ENCODE data around the gene PAX8.
A peak's percentile ranks its signal among the peaks of the same experiment; 100 is the strongest.
"Not testable (repeated sequence)": the region's sequence is repeated elsewhere in the genome, so short reads cannot be mapped to it uniquely, and the experiment has no call there.

PAX8 gene

GRCh38 chr2:113238871-113239839, 39.6 kb downstream of the PAX8 start:
- no peaks in the 10 kb centered on the region; the same call in 1 of the 2 replicates for H4K20me1 ChIP-seq (ENCODE audit: low read depth, low read length)
- no peak overlapping the region for H3K4me3 ChIP-seq (ENCODE audit: insufficient read depth, low read length, poor library complexity, severe bottlenecking)
- no peaks in the 10 kb centered on the region for H3F3A ChIP-seq (ENCODE audit: insufficient read depth)
- peaks cover 4% of the 10 kb centered on the region; the same call in 1 of the 2 replicates for H3K36me3 ChIP-seq (ENCODE audit: low read length)
- no peak overlapping the region for H3K27ac ChIP-seq (ENCODE audit: low read depth, low read length)
- TF ChIP-seq EZH2phosphoT487 (conservative IDR thresholded peaks at IDR 0.05; ENCODE audit: low read length) (no peak), CTCF (IDR thresholded peaks at IDR 0.05; ENCODE audit: insufficient read depth, low read length, poor library complexity, severe bottlenecking) (no peak)
- no peak overlapping the region for H2AFZ ChIP-seq (ENCODE audit: low read depth, low read length, severe bottlenecking)
- no peak overlapping the region for H3K4me2 ChIP-seq (ENCODE audit: low read depth, low read length, poor library complexity, severe bottlenecking)
- H3K27me3 ChIP-seq (ENCODE audit: low read length) = no peaks in the 10 kb centered on the region
- no peak overlapping the region for H3K9ac ChIP-seq (ENCODE audit: low read length)
- H3K9me2 ChIP-seq (replicated peaks; ENCODE audit: insufficient read depth, low read length) = no peaks in the 10 kb centered on the region
- peaks cover 13% of the 10 kb centered on the region; the same call in 1 of the 2 replicates for H3K79me2 ChIP-seq (ENCODE audit: insufficient read depth, low read length)
- H3K9me3 ChIP-seq (ENCODE audit: insufficient read depth, low read length) = no peaks in the 10 kb centered on the region

GRCh38 chr2:113237604-113238160, 41.0 kb downstream of the PAX8 start:
- peaks cover 13% of the 10 kb centered on the region; the same call in 1 of the 2 replicates for H3K79me2 ChIP-seq (ENCODE audit: insufficient read depth, low read length)
- H2AFZ ChIP-seq (ENCODE audit: low read depth, low read length, severe bottlenecking) = no peak overlapping the region
- H3K27ac ChIP-seq (ENCODE audit: low read depth, low read length) = no peak overlapping the region
- no peak overlapping the region for H3K4me2 ChIP-seq (ENCODE audit: low read depth, low read length, poor library complexity, severe bottlenecking)
- H3K9me3 ChIP-seq (ENCODE audit: insufficient read depth, low read length) = no peaks in the 10 kb centered on the region
- H4K20me1 ChIP-seq (ENCODE audit: low read depth, low read length) = no peaks in the 10 kb centered on the region; the same call in 1 of the 2 replicates
- H3K9ac ChIP-seq (ENCODE audit: low read length) = no peak overlapping the region
- TF ChIP-seq CTCF (IDR thresholded peaks at IDR 0.05; ENCODE audit: insufficient read depth, low read length, poor library complexity, severe bottlenecking) (no peak), EZH2phosphoT487 (conservative IDR thresholded peaks at IDR 0.05; ENCODE audit: low read length) (no peak)
- no peaks in the 10 kb centered on the region for H3K27me3 ChIP-seq (ENCODE audit: low read length)
- H3K36me3 ChIP-seq (ENCODE audit: low read length) = peaks cover 4% of the 10 kb centered on the region; the same call in 1 of the 2 replicates
- no peaks in the 10 kb centered on the region for H3K9me2 ChIP-seq (replicated peaks; ENCODE audit: insufficient read depth, low read length)
- H3K4me3 ChIP-seq (ENCODE audit: insufficient read depth, low read length, poor library complexity, severe bottlenecking) = no peak overlapping the region
- no peaks in the 10 kb centered on the region for H3F3A ChIP-seq (ENCODE audit: insufficient read depth)

- Histone ChIP-seq H3K36me3 (ENCODE audit: low read length) (peaks cover 4% of the 10 kb centered on the region; the same call in 1 of the 2 replicates), H2AFZ (ENCODE audit: low read depth, low read length, severe bottlenecking) (no peak overlapping the region), H3K27ac (ENCODE audit: low read depth, low read length) (no peak overlapping the region), H3K9me3 (ENCODE audit: insufficient read depth, low read length) (no peaks in the 10 kb centered on the region), H3K4me3 (ENCODE audit: insufficient read depth, low read length, poor library complexity, severe bottlenecking) (peak overlapping the region; percentile 54), H3K79me2 (ENCODE audit: insufficient read depth, low read length) (peaks cover 13% of the 10 kb centered on the region; the same call in 1 of the 2 replicates), H3K9me2 (replicated peaks; ENCODE audit: insufficient read depth, low read length) (no peaks in the 10 kb centered on the region), H3K9ac (ENCODE audit: low read length) (peak overlapping the region; percentile 70), H3F3A (ENCODE audit: insufficient read depth) (no peaks in the 10 kb centered on the region), H3K4me2 (ENCODE audit: low read depth, low read length, poor library complexity, severe bottlenecking) (peak overlapping the region; percentile 54), H4K20me1 (ENCODE audit: low read depth, low read length) (no peaks in the 10 kb centered on the region; the same call in 1 of the 2 replicates), H3K27me3 (ENCODE audit: low read length) (no peaks in the 10 kb centered on the region)
- TF ChIP-seq CTCF (IDR thresholded peaks at IDR 0.05; ENCODE audit: insufficient read depth, low read length, poor library complexity, severe bottlenecking) (no peak), EZH2phosphoT487 (conservative IDR thresholded peaks at IDR 0.05; ENCODE audit: low read length) (no peak)
These were observed 42.2 kb downstream of the PAX8 start for GRCh38 chr2:113236367-113237159.

DNA sequence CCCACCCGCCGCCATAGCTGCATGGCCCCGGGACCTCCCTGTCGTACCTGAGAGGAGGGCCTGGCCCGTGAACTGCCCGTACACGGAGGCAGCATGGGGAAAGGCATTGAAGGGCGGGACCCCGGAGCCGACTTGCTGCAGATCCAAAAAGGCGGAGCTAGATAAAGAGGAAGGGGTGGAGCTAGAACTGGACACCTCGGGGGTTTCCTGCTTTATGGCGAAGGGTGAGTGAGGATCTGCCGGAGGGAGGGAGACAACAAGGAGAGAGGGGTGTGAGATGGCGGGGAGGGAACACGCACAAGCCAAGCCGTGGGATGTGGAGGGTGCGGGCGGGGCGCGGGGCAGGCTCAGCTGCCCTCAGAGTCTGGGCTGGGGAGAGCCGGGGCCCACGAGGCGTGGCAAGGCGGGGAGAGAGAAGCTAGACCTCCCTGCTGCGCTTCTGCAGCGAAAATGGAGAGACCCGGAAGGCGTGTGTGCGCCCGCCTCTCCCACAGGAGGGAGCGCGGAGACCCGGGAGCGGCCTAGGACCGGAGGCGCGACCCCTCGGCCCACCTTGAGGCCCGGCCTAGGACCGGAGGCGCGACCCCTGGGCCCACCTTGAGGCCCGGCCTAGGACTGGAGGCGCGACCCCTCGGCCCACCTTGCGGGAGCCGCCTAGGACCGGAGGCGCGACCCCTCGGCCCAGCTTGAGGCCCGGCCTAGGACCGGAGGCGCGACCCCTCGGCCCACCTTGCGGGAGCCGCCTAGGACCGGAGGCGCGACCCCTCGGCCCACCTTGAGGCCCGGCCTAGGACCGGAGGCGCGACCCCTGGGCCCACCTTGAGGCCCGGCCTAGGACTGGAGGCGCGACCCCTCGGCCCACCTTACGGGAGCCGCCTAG, 43.1 kb downstream of the PAX8 start:
- not testable (repeated sequence) for H3K27me3 ChIP-seq (ENCODE audit: low read length); H3K9me3 ChIP-seq (ENCODE audit: insufficient read depth, low read length); H3F3A ChIP-seq (ENCODE audit: insufficient read depth); H4K20me1 ChIP-seq (ENCODE audit: low read depth, low read length); H3K36me3 ChIP-seq (ENCODE audit: low read length); H3K9me2 ChIP-seq (replicated peaks; ENCODE audit: insufficient read depth, low read length)
- Histone ChIP-seq H3K79me2 (ENCODE audit: insufficient read depth, low read length) (peaks cover 13% of the 10 kb centered on the region; the same call in 1 of the 2 replicates), H3K4me3 (ENCODE audit: insufficient read depth, low read length, poor library complexity, severe bottlenecking) (peak overlapping the region; percentile 83), H2AFZ (ENCODE audit: low read depth, low read length, severe bottlenecking) (peak overlapping the region; percentile 97), H3K4me2 (ENCODE audit: low read depth, low read length, poor library complexity, severe bottlenecking) (peak overlapping the region; percentile 79), H3K27ac (ENCODE audit: low read depth, low read length) (peak overlapping the region; percentile 49; the same call in 1 of the 2 replicates), H3K9ac (ENCODE audit: low read length) (peak overlapping the region; percentile 70)
